Measurements from ENCODE around the gene F2RL2. TPM values are rescaled to one million over a fixed set of nuclear protein-coding genes. Genes with fewer than 3 reads are reported as not detected.

Gene F2RL2
- total RNA-seq, 1 donor from 2014 or later: 4.3 TPM

DNA sequence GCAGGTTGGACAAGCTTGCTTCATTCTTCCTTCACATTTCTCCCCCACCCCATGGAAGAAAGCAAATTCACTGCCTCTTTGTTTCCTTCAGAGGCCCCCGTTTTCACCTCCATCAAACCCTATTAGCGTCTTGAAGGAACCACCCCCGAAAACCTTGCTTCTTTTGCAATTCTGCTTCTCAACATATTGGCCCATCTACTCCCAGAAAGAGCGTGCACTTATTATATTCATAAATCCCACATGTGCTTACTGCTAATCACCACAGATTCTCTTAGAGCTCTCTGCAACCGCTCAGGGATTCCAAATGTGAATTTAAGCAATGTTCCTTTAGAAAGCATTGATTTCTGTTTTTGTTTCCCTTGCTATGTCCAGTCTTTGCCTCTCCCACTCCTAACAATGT is 1.1 kb downstream of the F2RL2 start:
- no peak overlapping the region for H3K27ac Mint-ChIP-seq
- Histone ChIP-seq H3K9ac (no peak overlapping the region), H3K4me2 (peak overlapping the region; percentile 65), H3K4me1 (peaks cover 30% of the 10 kb centered on the region), H3K27ac (peak overlapping the region; percentile 47), H3K79me2 (ENCODE audit: low read depth) (no peaks in the 10 kb centered on the region), H3K36me3 (no peaks in the 10 kb centered on the region), H3K27me3 (no peaks in the 10 kb centered on the region), H3K9me3 (ENCODE audit: low read depth) (no peaks in the 10 kb centered on the region), H3F3A (ENCODE audit: low read depth) (peaks cover 6% of the 10 kb centered on the region), H3K4me3 (no peak overlapping the region), H2AFZ (replicated peaks) (peak overlapping the region; percentile 32), H4K20me1 (ENCODE audit: low read depth) (no peaks in the 10 kb centered on the region)
- DNase-seq (ENCODE audit: low spot score): no peak
- peaks cover 16% of the 10 kb centered on the region for H3K4me1 Mint-ChIP-seq
- peaks cover 8% of the 10 kb centered on the region for H3K36me3 Mint-ChIP-seq
- H3K27me3 Mint-ChIP-seq (ENCODE audit: insufficient read depth, low read depth): peaks cover 5% of the 10 kb centered on the region
- H3K4me3 Mint-ChIP-seq: no peak overlapping the region
- TF ChIP-seq EZH2 (IDR thresholded peaks at IDR 0.05): no peak
- no peaks in the 10 kb centered on the region for H3K9me3 Mint-ChIP-seq

DNA sequence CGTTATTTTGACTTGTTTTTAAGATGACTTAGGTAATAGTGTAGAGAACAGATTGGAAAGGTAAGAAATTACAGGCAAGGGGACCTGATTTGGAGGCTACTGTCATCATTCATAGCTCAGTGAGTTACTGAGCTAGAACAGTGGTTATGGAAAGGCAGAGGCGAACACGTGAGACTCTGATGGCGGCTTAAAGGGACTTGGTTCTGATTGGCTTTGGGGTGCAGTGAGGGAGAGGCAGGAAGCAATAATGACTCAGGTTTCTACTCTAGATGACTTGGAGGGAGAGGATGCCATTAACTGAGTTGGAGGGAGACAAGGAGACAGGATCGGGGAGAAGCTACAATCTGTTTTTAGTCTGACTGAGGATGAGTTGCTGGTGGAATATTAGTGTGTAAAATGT is 3.0 kb downstream of the F2RL2 start:
- H3K4me3 ChIP-seq: no peak overlapping the region
- H3K9ac ChIP-seq: no peak overlapping the region
- Mint-ChIP-seq H3K27ac (no peak overlapping the region), H3K4me1 (peaks cover 16% of the 10 kb centered on the region), H3K4me3 (no peak overlapping the region), H3K36me3 (peaks cover 6% of the 10 kb centered on the region), H3K27me3 (ENCODE audit: insufficient read depth, low read depth) (no peaks in the 10 kb centered on the region), H3K9me3 (no peaks in the 10 kb centered on the region)
- H2AFZ ChIP-seq (replicated peaks): no peak overlapping the region
- H3K27me3 ChIP-seq: no peaks in the 10 kb centered on the region
- no peaks in the 10 kb centered on the region for H4K20me1 ChIP-seq (ENCODE audit: low read depth)
- no peak overlapping the region for H3K27ac ChIP-seq
- H3K79me2 ChIP-seq (ENCODE audit: low read depth): no peaks in the 10 kb centered on the region
- no peaks in the 10 kb centered on the region for H3K36me3 ChIP-seq
- H3K4me1 ChIP-seq: peaks cover 30% of the 10 kb centered on the region
- no peaks in the 10 kb centered on the region for H3K9me3 ChIP-seq (ENCODE audit: low read depth)
- DNase-seq (ENCODE audit: low spot score): no peak
- peaks cover 6% of the 10 kb centered on the region for H3F3A ChIP-seq (ENCODE audit: low read depth)
- no peak for TF ChIP-seq EZH2phosphoT487 (IDR thresholded peaks at IDR 0.05)
- TF ChIP-seq, protein P1, sequence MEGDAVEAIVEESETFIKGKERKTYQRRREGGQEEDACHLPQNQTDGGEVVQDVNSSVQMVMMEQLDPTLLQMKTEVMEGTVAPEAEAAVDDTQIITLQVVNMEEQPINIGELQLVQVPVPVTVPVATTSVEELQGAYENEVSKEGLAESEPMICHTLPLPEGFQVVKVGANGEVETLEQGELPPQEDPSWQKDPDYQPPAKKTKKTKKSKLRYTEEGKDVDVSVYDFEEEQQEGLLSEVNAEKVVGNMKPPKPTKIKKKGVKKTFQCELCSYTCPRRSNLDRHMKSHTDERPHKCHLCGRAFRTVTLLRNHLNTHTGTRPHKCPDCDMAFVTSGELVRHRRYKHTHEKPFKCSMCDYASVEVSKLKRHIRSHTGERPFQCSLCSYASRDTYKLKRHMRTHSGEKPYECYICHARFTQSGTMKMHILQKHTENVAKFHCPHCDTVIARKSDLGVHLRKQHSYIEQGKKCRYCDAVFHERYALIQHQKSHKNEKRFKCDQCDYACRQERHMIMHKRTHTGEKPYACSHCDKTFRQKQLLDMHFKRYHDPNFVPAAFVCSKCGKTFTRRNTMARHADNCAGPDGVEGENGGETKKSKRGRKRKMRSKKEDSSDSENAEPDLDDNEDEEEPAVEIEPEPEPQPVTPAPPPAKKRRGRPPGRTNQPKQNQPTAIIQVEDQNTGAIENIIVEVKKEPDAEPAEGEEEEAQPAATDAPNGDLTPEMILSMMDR (IDR thresholded peaks at IDR 0.05): no peak
- TF ChIP-seq EZH2 (IDR thresholded peaks at IDR 0.05): no peak
- H3K4me2 ChIP-seq: no peak overlapping the region

DNA sequence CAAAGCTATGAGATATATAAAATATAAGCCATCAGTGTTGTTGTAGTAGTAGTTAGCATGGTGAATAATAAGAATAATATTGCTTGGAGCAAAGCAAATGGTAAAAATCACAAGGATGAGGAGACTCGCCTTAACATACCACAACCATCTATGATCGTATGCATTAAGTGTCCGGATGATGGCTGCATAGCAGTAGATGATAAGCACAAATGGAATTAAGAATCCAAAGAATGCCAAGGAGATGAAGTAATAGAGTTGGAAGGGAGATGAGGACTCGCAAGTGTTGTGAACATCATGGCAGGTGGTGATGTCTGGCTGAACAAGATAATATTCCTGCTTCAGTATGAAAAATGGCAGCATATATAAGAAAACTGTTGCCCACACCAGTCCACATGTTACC is 5.5 kb downstream of the F2RL2 start:
- Histone ChIP-seq H4K20me1 (ENCODE audit: low read depth) (no peaks in the 10 kb centered on the region), H2AFZ (replicated peaks) (no peak overlapping the region), H3K27ac (no peak overlapping the region), H3K4me2 (no peak overlapping the region), H3F3A (ENCODE audit: low read depth) (peaks cover 1% of the 10 kb centered on the region), H3K36me3 (no peaks in the 10 kb centered on the region), H3K4me3 (no peak overlapping the region), H3K79me2 (ENCODE audit: low read depth) (no peaks in the 10 kb centered on the region), H3K9ac (no peak overlapping the region), H3K9me3 (ENCODE audit: low read depth) (no peaks in the 10 kb centered on the region), H3K4me1 (peaks cover 19% of the 10 kb centered on the region), H3K27me3 (no peaks in the 10 kb centered on the region)
- H3K9me3 Mint-ChIP-seq: no peaks in the 10 kb centered on the region
- DNase-seq (ENCODE audit: low spot score): no peak
- no peaks in the 10 kb centered on the region for H3K27me3 Mint-ChIP-seq (ENCODE audit: insufficient read depth, low read depth)
- H3K27ac Mint-ChIP-seq: no peak overlapping the region
- H3K4me1 Mint-ChIP-seq: peaks cover 7% of the 10 kb centered on the region
- TF ChIP-seq EZH2 (IDR thresholded peaks at IDR 0.05) (no peak), EZH2phosphoT487 (IDR thresholded peaks at IDR 0.05) (no peak)
- TF ChIP-seq, protein P1 (IDR thresholded peaks at IDR 0.05): no peak
- H3K36me3 Mint-ChIP-seq: peaks cover 7% of the 10 kb centered on the region
- H3K4me3 Mint-ChIP-seq: no peak overlapping the region

DNA sequence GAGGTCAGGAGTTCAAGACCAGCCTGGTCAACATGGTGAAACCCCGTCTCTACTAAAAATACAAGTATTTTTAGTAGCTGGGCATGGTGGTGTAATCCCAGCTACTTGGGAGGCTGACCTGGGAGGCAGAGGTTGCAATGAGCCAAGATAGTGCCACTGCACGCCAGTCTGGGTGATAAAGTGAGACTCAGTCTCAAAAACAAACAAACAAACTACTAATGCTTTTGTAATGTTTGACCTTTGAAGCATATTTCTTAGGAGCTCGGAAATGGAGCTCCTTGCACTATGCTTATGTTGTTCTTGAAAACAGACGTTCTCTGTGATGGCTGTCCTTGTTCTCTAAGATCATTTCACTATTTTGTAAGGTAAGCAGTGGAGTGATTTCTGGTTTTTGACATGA is 6.0 kb downstream of the F2RL2 start:
- Mint-ChIP-seq H3K4me3 (no peak overlapping the region), H3K27ac (no peak overlapping the region), H3K4me1 (peaks cover 4% of the 10 kb centered on the region), H3K36me3 (peaks cover 7% of the 10 kb centered on the region), H3K27me3 (ENCODE audit: insufficient read depth, low read depth) (no peaks in the 10 kb centered on the region), H3K9me3 (no peaks in the 10 kb centered on the region)
- Histone ChIP-seq H4K20me1 (ENCODE audit: low read depth) (no peaks in the 10 kb centered on the region), H3K4me3 (no peak overlapping the region), H3K27ac (no peak overlapping the region), H2AFZ (replicated peaks) (no peak overlapping the region), H3K4me2 (no peak overlapping the region), H3K4me1 (peaks cover 15% of the 10 kb centered on the region), H3F3A (ENCODE audit: low read depth) (no peaks in the 10 kb centered on the region), H3K9me3 (ENCODE audit: low read depth) (no peaks in the 10 kb centered on the region), H3K79me2 (ENCODE audit: low read depth) (no peaks in the 10 kb centered on the region), H3K27me3 (no peaks in the 10 kb centered on the region), H3K36me3 (no peaks in the 10 kb centered on the region), H3K9ac (no peak overlapping the region)
- no peak for DNase-seq (ENCODE audit: low spot score)
- TF ChIP-seq EZH2 (IDR thresholded peaks at IDR 0.05) (no peak), EZH2phosphoT487 (IDR thresholded peaks at IDR 0.05) (no peak)
- TF ChIP-seq, protein P1 (IDR thresholded peaks at IDR 0.05): no peak

Data from neural progenitor cell (in vitro differentiated cells).